ENCODE results near the gene MARVELD1.

The MARVELD1 gene

DNA sequence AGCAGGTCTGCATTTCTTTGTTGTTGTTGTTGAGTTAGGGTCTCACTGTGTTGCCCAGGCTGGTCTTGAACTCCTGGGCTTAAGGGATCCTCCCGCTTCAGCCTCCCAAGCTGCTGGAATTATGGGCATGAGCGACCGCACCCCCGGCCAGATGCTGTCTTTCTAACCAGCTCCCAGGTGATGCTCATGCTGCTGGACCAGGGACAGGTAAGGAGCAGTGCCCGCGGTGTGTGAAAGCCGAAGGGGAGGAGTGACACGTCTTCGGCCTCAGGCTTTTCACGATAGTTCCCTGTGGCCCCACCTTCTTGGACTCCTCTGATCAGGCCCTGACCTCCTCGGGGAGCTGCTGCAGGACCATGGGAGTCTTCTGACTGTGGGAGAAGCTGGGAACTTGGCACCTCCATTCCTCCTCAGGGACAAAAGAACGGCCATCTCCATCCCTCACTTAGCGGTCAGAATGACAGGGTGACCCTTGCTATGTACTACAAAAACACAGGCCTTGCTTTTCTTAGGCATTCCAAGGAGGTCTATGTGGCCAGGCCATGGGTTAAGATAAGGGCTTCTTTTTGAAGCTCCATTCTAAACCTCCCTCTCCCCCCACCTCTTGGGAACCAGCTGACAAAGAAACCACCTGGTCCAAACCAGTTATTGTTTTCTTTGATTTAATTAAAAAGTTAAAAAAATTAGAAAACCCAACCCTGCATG, 52.7 kb downstream of the MARVELD1 start:
- no peak overlapping the region for H3K4me3 Mint-ChIP-seq
- no peak overlapping the region for H3K27ac Mint-ChIP-seq
- H3K9me3 Mint-ChIP-seq: no peaks in the 10 kb centered on the region
- ATAC-seq: no peak
- H3K36me3 Mint-ChIP-seq: peaks cover 19% of the 10 kb centered on the region
- no peak for DNase-seq (ENCODE audit: low spot score in 2 of 2)
- peaks cover 12% of the 10 kb centered on the region for H3K4me1 Mint-ChIP-seq

DNA sequence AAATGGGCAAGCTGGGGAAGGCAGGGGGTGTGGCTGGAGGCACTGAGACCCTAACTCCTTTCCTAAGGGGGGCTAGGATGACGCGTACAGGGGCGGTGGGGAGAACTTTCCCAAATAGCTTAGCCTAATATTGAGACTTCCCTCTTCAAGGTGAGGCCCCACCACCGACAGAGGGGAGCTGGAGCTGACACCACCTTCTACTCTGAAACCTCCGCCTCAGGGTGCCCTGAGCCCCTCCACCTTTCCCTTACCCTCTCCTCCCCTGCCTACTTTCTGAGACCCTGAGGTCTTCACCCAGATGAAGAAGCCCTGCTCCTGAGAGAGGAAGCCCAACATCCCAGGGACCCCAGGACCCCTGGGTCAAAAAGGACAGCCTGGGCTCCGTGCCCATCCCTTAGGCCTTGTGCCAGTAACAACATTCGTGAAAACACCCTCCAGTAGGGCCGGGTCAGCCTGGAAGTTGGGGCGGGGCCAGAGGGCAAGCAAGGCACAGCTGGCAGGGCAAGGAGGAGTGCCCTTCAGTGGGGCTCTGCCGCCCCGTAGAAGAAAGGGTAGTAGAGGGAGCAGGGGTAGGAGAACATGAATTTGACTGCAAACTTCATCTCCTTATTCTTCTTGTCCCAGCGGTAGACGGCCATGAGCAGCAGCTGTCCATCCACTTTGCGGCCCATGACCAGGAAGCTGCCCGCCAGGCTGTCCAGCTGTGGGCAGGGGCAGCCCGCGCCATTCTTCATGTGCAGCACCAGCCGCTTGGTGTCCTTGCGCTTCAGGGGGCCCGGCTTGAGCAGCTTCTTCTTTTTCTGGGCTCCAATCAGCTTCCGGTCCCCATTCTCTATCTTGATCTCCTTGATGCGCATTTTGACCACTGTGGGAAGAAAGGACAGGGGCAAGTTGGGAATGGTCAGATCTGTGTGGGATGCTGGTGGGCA, 53.7 kb downstream of the MARVELD1 start:
- H3K27ac Mint-ChIP-seq: no peak overlapping the region

More for the DNA sequence above, 53.7 kb downstream of the MARVELD1 start:
- ATAC-seq (no peak), DNase-seq (ENCODE audit: low spot score in 2 of 2) (no peak)
- no peak overlapping the region for H3K4me3 Mint-ChIP-seq
- peaks cover 11% of the 10 kb centered on the region for H3K36me3 Mint-ChIP-seq
- H3K9me3 Mint-ChIP-seq: no peaks in the 10 kb centered on the region
- H3K4me1 Mint-ChIP-seq: peaks cover 18% of the 10 kb centered on the region

Data from stimulated activated effector memory CD8-positive, alpha-beta T cell treated with anti-CD3 and anti-CD28 coated beads, Interleukin-12 subunit alpha, Interleukin-12 subunit beta, amount 100 ng/mL, for 72 hours (primary cell).